ENCODE measurements around the gene USP12.

The USP12 gene

DNA sequence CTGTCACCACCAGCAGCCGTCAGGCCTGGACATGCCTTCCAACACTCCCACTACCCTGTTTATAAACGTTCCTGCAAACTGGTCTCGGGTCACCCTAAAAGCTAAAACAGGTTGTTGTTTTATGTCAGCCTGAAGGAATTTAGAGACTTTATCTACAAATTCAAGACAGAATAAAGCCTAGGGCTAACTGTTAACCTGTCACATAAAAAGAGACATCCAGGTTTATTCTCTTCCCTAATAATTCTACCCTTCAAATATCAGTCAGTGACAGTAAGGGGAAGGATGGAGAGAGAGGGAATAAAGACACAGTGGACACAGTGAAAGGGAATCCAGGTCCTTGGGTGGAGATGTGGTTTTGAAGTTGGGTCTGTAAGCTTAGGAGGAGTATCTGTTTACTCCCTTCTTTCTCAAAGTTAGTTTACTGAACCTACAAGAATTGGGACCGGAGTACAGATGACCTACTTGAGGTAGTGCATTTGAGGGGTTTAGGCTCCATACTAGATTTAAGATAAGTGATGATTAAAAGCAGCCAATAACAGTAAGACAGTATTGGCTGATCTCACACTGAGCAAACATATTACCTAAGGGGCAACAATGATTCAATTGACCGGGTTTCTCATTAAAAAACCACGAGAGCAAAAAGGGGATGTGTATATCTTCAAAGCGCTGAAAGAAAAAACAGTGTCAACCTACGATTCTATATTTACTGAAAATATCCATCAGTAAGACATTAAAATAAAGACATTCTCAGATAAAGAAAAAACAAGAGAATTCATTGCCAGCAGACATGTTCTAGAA, 142.7 kb downstream of the USP12 start:
- no peak for DNase-seq (ENCODE audit: low read depth in 1 of 2, low spot score in 1 of 2)
- H3K4me3 ChIP-seq (replicated peaks; ENCODE audit: insufficient read depth, low read length): no peak overlapping the region
- H3K27ac ChIP-seq (replicated peaks): no peak overlapping the region
- TF ChIP-seq, protein P1, sequence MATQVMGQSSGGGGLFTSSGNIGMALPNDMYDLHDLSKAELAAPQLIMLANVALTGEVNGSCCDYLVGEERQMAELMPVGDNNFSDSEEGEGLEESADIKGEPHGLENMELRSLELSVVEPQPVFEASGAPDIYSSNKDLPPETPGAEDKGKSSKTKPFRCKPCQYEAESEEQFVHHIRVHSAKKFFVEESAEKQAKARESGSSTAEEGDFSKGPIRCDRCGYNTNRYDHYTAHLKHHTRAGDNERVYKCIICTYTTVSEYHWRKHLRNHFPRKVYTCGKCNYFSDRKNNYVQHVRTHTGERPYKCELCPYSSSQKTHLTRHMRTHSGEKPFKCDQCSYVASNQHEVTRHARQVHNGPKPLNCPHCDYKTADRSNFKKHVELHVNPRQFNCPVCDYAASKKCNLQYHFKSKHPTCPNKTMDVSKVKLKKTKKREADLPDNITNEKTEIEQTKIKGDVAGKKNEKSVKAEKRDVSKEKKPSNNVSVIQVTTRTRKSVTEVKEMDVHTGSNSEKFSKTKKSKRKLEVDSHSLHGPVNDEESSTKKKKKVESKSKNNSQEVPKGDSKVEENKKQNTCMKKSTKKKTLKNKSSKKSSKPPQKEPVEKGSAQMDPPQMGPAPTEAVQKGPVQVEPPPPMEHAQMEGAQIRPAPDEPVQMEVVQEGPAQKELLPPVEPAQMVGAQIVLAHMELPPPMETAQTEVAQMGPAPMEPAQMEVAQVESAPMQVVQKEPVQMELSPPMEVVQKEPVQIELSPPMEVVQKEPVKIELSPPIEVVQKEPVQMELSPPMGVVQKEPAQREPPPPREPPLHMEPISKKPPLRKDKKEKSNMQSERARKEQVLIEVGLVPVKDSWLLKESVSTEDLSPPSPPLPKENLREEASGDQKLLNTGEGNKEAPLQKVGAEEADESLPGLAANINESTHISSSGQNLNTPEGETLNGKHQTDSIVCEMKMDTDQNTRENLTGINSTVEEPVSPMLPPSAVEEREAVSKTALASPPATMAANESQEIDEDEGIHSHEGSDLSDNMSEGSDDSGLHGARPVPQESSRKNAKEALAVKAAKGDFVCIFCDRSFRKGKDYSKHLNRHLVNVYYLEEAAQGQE (IDR thresholded peaks at IDR 0.05; ENCODE audit: insufficient replicate concordance, low read depth): no peak
- TF ChIP-seq POLR2AphosphoS5 (IDR thresholded peaks at IDR 0.05; ENCODE audit: low read depth) (no peak), SPI1 (IDR thresholded peaks at IDR 0.05; ENCODE audit: borderline replicate concordance, low read depth) (no peak)
- TF ChIP-seq, protein P2, sequence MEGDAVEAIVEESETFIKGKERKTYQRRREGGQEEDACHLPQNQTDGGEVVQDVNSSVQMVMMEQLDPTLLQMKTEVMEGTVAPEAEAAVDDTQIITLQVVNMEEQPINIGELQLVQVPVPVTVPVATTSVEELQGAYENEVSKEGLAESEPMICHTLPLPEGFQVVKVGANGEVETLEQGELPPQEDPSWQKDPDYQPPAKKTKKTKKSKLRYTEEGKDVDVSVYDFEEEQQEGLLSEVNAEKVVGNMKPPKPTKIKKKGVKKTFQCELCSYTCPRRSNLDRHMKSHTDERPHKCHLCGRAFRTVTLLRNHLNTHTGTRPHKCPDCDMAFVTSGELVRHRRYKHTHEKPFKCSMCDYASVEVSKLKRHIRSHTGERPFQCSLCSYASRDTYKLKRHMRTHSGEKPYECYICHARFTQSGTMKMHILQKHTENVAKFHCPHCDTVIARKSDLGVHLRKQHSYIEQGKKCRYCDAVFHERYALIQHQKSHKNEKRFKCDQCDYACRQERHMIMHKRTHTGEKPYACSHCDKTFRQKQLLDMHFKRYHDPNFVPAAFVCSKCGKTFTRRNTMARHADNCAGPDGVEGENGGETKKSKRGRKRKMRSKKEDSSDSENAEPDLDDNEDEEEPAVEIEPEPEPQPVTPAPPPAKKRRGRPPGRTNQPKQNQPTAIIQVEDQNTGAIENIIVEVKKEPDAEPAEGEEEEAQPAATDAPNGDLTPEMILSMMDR (IDR thresholded peaks at IDR 0.05; ENCODE audit: insufficient read depth, low read length): no peak
- H3K27me3 ChIP-seq (ENCODE audit: insufficient read depth, poor library complexity, severe bottlenecking): peaks cover 4% of the 10 kb centered on the region

DNA sequence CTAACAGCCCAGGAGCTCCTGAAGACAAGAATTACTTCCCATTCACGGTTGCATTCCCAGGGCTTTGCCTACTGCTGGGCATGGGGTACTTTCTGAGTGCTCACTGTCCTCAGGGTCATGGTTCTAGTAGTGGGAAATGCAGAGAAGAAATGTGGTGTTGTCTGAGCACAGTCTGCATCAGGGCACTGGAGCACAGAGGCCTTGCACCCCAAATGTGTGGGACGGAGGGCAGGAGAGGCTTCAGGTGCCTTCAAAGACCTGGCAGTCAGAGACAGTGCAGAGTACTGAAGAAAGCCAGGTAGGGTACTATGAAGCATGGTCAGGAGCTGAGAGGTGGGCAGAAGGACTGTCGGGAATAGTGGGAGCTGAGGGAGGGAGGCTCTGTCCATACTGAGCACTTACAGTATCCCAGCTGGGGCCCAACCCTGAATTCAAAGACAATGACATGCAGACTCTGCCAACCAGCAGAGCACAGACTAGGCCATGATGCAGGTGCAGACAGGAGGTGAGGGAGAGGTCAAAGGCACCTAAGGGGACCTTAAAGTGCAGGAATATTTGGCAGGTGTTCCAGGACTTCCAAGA, 144.4 kb downstream of the USP12 start:
- Histone ChIP-seq H3K4me3 (replicated peaks; ENCODE audit: insufficient read depth, low read length) (no peak overlapping the region), H3K27me3 (ENCODE audit: insufficient read depth, poor library complexity, severe bottlenecking) (peaks cover 4% of the 10 kb centered on the region), H3K27ac (replicated peaks) (no peak overlapping the region)
- TF ChIP-seq POLR2AphosphoS5 (IDR thresholded peaks at IDR 0.05; ENCODE audit: low read depth) (no peak), GABPA (IDR thresholded peaks at IDR 0.05; ENCODE audit: low read depth) (no peak), SPI1 (IDR thresholded peaks at IDR 0.05; ENCODE audit: borderline replicate concordance, low read depth) (no peak)
- TF ChIP-seq, protein P1 (IDR thresholded peaks at IDR 0.05; ENCODE audit: insufficient replicate concordance, low read depth): no peak
- TF ChIP-seq, protein P2 (IDR thresholded peaks at IDR 0.05; ENCODE audit: insufficient read depth, low read length): no peak
- DNase-seq (ENCODE audit: low read depth in 1 of 2, low spot score in 1 of 2): no peak

DNA sequence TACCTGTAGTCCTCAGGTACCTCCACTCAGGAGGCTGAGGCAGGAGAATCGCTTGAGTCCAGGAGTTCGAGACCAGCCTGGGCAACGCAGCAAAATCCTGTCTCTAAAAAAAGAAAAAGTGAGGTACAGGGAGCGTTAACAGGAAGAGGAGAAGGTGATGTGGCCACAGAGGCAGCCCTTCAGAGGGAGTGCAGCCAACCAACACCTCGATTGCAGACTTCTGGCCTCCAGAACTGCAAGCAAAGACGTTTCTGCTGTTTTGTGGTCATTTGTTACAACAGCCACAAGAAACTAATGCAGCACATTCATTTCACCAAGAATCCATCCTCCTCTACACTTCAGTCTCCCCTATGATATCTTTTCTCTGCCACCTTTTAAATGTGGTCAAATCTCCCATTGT, 145.2 kb downstream of the USP12 start:
- DNase-seq (ENCODE audit: low read depth in 1 of 2, low spot score in 1 of 2): no peak
- Histone ChIP-seq H3K27ac (replicated peaks) (no peak overlapping the region), H3K27me3 (ENCODE audit: insufficient read depth, poor library complexity, severe bottlenecking) (peaks cover 4% of the 10 kb centered on the region), H3K4me3 (replicated peaks; ENCODE audit: insufficient read depth, low read length) (no peak overlapping the region)
- TF ChIP-seq POLR2AphosphoS5 (IDR thresholded peaks at IDR 0.05; ENCODE audit: low read depth) (no peak), SPI1 (IDR thresholded peaks at IDR 0.05; ENCODE audit: borderline replicate concordance, low read depth) (no peak), GABPA (IDR thresholded peaks at IDR 0.05; ENCODE audit: low read depth) (no peak)
- TF ChIP-seq, protein P2 (IDR thresholded peaks at IDR 0.05; ENCODE audit: insufficient read depth, low read length): no peak
- TF ChIP-seq, protein P1 (IDR thresholded peaks at IDR 0.05; ENCODE audit: insufficient replicate concordance, low read depth): no peak

Data from HL-60 (cell line).